ENCODE measurements around the gene MGAT5.

The MGAT5 gene

GRCh38 chr2:134384131-134384530, 130.3 kb downstream of the MGAT5 start:
- POLR2A ChIA-PET = no interaction called here
- TF ChIP-seq CTCF (IDR thresholded peaks at IDR 0.05; ENCODE audit: control extremely low read depth, extremely low read depth, low read depth, missing control alignments) = no peak
- no peak for DNase-seq (ENCODE audit: extremely low spot score)
- CTCF ChIA-PET = interaction anchor here (1.1 to 1.2 kb wide), 2 partner anchors 12 to 19 kb away, joined by 3 to 5 read pairs; no protein-coding TSS in a partner anchor

- POLR2A ChIA-PET = no interaction called here
- TF ChIP-seq CTCF (IDR thresholded peaks at IDR 0.05; ENCODE audit: control extremely low read depth, extremely low read depth, low read depth, missing control alignments) = no peak
- DNase-seq (ENCODE audit: extremely low spot score) = no peak
- CTCF ChIA-PET = interaction anchor here (2.2 kb wide), 1 partner anchor 16 kb away, joined by 4 read pairs; no protein-coding TSS in a partner anchor
Observed at GRCh38 chr2:134385195-134385594, 131.3 kb downstream of the MGAT5 start.

GRCh38 chr2:134386310-134386709, 132.4 kb downstream of the MGAT5 start:
- POLR2A ChIA-PET = no interaction called here
- CTCF ChIA-PET = interaction anchor here (1.1 to 4.8 kb wide), 4 partner anchors 15 to 65 kb away, joined by 3 to 23 read pairs (median 4); no protein-coding TSS in a partner anchor
- no peak for DNase-seq (ENCODE audit: extremely low spot score)
- TF ChIP-seq CTCF (IDR thresholded peaks at IDR 0.05; ENCODE audit: control extremely low read depth, extremely low read depth, low read depth, missing control alignments) = no peak

- no peak for DNase-seq (ENCODE audit: extremely low spot score)
Observed at GRCh38 chr2:134389381-134389780, 135.5 kb downstream of the MGAT5 start.

GRCh38 chr2:134391751-134392160, 137.9 kb downstream of the MGAT5 start:
- POLR2A ChIA-PET = no interaction called here
- DNase-seq (ENCODE audit: extremely low spot score) = peak; percentile 56
- no peak for TF ChIP-seq CTCF (IDR thresholded peaks at IDR 0.05; ENCODE audit: control extremely low read depth, extremely low read depth, low read depth, missing control alignments)
- CTCF ChIA-PET = interaction anchor here (1.1 to 3.5 kb wide), 8 partner anchors 12 to 273 kb away, joined by 3 to 25 read pairs (median 4); no protein-coding TSS in a partner anchor

More at GRCh38 chr2:134389381-134389780, 135.5 kb downstream of the MGAT5 start:
- CTCF ChIA-PET = interaction anchor here (0.9 to 4.8 kb wide), 6 partner anchors 10 to 271 kb away, joined by 3 to 23 read pairs (median 6); no protein-coding TSS in a partner anchor
- no peak for TF ChIP-seq CTCF (IDR thresholded peaks at IDR 0.05; ENCODE audit: control extremely low read depth, extremely low read depth, low read depth, missing control alignments)
- POLR2A ChIA-PET = no interaction called here

GRCh38 chr2:134392442-134393074, 138.7 kb downstream of the MGAT5 start:
- POLR2A ChIA-PET = no interaction called here
- CTCF ChIA-PET = interaction anchor here (1.1 to 3.5 kb wide), 8 partner anchors 11 to 274 kb away, joined by 3 to 25 read pairs (median 4); no protein-coding TSS in a partner anchor
- DNase-seq (ENCODE audit: extremely low spot score) = no peak
- TF ChIP-seq CTCF (IDR thresholded peaks at IDR 0.05; ENCODE audit: control extremely low read depth, extremely low read depth, low read depth, missing control alignments) = no peak

Data from GM10248 (cell line).